GM18858 (cell line): ENCODE results near the gene TCF4.

Experiments used
- ATAC-seq: cut with Tn5 transposase; IDR thresholded peaks from one replicate; pipeline ENCODE4 v1.9.1; 2021; ENCODE audit not compliant: unreplicated experiment

Gene TCF4

DNA sequence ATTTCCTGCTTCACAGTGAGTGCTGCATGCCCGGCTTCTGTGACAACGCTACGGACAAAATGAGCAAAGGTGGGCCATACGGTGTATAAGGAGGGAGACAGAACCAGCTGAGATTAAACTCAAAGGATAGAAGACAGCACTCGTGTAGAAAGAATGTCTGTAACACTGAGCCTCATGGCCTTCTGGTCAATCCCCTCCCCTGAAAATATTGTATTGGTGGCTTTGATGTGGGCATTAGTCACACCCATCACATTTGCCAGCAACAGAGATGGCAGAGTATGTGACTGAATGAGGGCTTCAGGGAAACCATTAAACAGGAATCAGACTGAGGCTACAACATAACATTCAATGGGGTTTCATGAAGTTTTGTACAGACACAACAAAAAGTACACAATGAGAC lies 341.0 kb downstream of the TCF4 start:
- no peak for ATAC-seq

DNA sequence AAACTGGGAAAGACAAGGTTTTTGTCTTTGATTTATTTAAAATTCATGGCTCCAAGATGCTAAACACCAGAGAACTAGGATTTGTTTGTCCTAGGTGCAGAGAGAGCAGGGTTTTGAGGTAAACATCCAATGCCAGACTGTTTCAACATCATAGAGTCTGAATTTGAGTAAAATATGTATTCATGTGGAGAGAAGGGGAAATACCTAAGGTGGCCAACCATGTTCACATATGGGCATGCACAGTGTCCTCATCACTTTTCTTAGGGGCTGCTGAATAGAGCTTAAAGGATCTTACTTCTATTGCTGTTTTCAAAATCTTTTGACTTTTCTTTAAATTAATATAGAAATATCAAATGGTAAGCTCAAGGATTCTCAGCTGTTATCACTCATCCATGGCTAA lies 341.7 kb downstream of the TCF4 start:
- peak; percentile 28 for ATAC-seq

DNA sequence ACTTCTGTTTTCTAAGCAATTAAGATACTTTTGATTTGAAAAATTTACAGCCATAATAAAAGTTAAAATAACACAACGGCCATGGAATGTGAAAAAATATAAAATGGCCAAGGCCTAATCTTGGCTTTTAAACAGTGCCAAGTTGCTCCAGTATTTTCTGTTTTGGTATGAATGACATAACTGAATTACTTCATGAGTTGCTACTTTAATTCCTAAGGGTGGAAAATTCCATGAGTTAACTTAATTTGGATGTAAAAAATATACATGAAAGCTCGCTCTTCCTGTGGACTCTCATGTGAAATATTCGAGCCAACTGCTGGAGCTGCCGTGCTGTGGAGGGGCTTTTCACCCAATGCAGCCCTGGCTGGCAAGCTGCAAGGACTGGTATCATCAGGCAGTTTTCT lies 342.8 kb downstream of the TCF4 start:
- ATAC-seq, result no peak

DNA sequence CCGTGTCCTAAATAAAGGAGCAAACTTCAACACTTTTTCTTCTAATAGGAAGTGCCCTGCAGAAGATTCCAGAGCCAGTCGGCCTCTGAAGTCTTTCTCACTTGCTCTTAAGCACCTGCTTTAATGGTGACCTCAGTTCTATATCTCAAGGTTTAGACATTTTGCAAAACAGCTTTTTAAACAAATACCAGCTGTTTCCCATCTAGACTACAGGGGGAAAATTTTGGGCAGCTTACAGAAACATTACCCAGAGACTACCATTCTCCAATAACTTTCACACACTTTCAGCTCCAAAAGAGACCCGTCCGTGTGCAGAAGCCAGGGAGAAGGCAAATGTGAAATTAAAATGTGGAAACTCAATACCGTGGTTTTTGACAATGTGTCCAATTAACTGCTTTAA lies 343.4 kb downstream of the TCF4 start:
- no peak for ATAC-seq

DNA sequence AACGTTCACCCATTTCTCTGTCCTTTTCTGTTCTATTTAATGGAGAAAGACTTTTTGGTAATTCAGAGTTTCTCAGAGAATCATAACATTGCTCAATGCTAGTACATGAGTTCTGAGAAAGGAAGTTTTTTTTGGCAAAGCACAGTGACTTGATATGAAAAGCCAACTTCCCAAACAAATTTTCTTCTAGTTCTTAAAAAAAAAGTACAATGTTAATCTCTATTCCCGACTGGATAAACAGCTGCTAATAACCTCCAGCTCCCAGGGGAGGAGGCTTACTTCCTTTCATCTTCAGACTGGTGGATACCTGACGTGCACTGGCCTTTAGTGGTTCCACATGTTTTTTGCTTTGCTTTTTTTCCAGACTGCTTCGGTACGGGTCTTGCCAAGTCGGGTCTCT lies 344.1 kb downstream of the TCF4 start:
- no peak for ATAC-seq

DNA sequence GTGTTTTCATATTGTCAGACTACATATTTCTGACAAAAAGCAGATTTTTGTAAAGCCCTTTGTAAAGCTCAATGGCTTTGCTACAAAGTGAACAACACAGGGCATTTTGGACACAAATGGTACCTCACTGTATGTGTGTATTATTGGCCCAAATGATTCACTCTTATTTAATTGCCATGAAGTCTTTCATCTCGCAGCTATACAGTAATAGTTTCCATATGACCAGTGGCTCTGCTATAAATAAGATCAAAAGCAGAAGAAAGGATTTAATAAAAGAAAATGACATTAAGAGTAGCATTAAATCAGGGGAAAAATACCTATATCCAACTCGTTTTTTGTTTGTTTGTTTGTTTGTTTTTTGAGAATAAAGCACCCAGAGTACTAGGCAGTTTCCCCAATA lies 344.7 kb downstream of the TCF4 start:
- ATAC-seq, result no peak

DNA sequence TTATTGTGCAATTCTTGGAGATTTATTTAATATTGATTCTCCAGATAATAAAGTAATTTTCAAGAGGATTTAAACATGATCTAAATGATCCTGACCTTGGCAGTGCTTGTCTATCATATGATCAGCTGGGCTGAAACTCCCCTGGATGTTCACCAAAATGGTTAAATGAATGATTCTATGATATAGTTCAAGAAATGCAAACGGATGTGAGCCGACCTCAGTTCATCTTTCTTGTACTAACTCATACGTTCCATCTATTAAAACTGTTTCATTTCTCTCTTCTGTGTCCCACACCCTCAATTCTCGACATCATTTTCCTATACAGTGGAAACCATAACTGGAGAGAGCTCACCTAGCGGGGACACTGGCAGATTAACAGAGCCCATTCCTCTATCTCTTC lies 347.0 kb downstream of the TCF4 start:
- peak; percentile 60 for ATAC-seq

DNA sequence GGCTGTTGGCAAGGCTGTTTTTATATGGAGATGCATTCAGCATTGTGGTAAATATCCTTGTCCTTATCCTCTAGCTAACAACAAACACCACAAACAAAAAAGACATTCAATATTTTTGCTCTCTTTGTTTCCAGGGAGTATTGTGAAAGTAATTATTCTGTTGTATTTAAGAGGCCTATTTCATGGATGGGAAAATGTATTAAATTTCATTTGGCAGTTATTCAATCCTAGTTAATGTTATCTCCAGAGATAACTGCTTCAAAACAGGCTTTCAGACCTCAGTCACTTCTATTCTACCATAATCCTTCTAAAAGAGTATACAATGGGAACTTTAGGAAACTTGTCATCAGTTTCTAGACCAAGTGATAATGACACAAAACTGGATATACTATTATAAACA lies 348.3 kb downstream of the TCF4 start:
- no peak for ATAC-seq

DNA sequence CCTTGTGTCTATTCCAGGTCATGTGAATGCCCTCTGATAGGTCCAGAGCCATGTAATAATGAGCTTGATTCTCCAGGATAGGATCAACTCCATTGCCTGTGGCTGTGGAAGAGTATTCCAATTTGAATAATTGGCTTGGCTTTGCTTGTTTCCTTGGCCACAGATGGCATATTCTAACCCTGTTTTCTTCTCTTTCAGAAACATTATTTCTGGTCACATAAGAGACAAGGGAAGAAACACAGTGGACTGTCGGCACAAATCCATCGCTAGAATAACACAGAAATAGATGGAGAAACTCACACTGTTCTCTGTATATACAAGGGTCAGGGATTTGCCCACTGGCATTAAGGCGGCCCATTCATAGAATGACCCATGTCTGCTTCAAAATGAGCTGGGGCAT lies 350.3 kb downstream of the TCF4 start:
- ATAC-seq, result no peak

DNA sequence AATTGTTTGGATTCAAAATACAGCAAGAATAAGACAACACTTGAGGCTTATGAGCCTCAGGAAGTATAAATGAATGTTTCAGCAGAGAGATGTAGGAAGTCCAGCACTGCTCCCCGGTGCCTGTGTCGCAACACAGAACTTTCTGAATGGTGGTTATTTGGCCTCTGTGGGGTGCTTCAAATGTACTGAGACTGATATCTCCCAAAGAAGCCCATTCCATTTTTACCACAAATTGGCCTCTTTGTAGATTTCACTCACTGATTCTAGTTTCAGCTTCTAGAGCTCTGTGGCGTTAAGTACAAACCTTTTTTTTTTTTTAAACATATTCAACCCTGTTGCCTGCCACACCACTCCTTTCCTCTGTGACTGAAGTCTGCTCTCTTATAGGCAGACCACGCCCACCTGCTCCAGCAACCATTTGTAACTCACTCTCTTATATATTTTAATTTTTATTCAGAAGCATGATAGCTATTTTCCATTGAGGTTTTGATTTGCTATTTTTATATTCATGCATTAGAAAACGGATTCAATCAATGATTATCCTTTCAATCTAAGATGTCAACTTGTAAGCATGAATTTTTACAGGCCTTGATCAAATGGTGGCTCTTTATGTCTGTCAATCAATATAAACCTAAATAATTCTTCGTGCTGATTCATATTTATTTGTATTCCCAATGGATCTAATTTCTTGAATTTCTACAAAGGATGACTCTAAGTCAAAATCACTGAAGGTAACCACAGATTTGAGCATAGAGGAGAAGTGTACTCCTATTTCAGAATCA lies 351.7 kb downstream of the TCF4 start:
- ATAC-seq, result peak; percentile 30

DNA sequence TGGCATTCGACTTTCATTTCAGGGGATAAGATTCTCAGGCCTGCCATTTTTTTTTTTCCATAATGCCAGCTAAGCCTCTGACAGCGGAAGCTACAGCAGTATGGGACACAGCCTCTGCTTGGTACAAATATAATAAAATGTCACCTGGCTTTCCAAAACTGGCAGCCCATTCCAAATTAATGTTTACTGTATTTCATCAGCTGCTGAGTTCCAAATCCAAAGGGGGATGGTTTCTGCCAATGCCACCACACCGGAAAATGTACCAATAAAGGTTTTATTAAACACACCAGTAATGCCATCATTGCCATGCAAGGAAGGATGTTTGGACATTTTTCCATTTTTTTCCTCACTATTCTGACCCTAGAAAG lies 352.9 kb downstream of the TCF4 start:
- ATAC-seq, result no peak

DNA sequence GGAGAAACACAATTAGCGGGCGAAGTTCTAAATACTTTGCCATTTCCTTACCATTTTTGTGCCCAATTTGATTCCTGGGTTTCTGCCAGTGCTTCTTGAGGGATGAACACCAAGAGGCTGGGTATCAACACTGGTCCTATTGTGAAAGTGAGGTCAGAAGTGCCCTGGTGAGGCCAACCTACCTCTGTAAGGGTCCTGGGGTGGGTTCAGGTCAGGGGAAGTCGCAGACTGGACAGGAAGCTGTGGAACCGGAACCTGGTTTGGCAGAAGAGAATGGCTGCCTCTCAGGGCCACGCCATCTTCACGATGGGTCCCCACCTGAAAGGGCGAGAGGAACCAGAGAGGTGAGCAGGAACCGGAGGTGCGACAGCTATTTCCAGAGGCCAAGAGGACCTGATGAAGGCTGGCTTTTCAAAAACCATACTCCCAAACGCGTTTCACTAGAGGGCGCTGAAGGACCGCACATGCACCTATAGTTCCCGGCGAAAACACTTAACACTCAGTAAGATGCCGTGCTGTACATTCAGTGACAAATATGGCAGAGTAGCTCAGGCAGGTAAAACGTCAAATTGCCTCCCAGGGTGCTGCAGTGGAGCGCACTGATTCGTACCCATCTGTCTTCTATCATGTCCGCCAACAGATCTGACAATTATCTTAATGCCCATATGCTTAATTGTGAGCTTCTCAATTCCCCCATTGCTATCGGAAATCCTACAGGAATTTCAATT lies 353.5 kb downstream of the TCF4 start:
- peak; percentile 67 for ATAC-seq

DNA sequence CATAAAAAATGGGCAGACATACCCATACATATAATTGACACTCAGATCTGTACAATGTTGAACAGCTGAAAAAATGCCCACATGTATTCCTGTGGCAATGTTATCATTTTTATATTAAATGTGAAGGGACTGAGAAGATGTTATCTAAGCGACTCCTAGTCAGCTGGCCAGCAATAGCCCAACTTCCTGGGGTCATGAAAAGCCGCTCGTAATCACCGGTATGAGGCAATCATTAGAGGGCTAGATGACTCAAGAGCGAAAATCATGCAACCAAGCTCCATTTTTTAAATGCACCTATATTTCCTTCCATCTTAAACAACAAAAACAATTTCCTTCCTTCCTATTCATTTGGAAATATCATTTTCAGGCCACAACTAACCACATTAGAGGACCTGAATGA lies 354.1 kb downstream of the TCF4 start:
- ATAC-seq, result no peak

DNA sequence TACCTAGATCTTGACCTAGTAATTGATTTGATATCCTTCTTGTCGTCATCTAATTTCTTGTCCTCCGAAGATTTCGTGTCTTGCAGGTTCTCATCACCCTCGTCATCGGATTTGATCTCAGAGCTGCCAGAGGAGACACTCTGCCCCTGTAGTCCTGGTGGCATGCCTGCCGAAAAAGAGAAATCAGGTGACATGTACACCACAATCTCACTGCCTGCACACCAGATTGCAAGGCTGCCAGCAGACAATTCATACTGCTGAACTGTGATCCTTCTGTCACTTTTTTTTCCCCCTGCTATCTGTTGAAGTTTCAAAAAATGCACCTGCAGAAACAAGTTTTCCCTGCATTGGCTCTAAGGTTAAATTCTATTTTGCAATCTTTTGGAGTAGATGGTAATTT lies 355.5 kb downstream of the TCF4 start:
- no peak for ATAC-seq

DNA sequence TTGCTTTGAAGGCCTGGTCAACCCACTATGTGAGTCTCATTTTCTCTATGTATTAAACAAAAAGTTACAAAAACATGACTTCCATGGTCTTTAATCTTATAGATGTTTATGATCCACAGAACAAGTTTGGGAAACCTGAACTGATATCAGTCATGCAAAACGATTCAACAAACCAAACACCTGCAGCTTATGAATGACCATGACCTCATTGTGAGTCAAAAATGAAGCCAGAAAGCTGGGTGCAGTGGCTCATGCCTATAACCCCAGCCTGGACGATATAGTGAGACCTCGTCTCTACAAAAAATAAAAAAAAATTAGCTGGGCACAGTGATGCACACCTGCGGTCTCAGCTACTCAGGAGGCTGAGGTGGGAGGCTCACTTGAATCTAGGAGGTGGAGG lies 358.3 kb downstream of the TCF4 start:
- ATAC-seq, result no peak

DNA sequence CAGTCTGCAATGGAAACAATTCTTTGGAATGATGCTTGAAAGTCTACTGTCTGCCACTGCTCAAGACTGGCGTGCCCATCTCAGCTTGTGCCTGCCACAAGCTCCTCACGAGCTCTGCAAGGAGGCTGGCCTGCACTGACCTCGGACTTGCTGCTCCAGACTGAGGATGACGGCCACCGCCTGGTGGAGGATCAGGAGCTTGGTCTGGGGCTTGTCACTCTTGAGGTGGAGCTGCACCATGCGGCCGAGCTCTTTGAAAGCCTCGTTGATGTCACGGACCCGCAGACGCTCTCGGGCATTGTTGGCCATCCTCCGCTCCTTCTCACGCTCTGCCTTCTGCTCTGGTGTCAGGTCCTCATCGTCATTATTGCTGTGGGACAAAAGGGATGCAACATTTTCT lies 359.3 kb downstream of the TCF4 start:
- ATAC-seq, result no peak

DNA sequence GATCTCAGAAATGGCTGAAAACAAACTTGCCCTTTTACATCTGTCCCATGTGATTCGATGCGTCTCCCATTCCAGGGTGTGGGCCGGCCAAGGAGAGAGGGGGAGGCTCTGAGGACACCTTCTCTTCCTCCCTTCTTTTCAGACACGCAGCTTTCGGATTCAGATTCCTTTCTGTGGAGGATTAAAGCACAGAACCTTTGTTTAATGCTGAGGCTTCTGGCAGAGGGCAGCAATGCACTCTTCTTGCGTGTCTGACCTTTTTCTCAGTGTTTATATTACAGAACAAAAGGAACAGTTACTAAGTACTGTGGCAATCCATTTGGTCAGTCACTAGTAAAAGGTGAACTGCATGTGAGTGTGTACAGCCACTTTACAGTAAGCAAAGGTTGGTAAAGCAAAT lies 359.8 kb downstream of the TCF4 start:
- no peak for ATAC-seq

DNA sequence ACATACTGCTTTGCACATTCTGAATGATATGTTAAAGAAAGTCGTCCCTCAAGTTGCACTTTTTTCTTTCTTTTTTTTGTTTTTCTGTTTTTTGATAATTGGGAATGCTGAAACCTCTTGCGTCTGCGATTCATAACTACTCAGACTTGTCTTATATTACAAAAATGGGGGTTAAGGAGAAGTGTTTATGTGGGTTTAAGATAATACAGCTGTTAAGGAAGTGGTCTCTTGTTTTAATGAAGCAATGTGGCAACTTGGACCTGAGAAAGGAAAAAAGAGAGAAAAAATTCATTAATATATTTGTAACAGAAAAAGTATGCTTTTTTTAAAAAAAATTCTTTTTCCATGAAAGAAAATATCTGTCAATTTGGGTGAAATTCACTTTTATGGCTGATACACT lies 360.2 kb downstream of the TCF4 start:
- no peak for ATAC-seq

DNA sequence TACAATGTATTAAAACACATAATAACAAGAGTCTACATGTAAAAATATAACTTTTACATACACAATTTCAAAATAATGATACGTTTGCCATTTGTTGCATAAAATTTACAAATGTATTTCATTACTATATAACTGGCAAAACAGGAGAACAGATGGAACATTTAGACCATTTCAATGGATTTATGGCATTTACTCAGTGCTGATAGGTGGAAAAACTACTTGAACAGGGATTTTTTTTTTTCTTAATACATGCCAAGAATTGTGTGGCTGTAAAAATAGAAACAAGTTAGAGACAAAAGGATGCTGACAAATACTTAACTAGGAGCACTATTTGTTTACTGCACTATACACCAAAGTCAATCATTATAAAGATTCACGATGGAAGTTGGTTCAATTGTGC lies 361.9 kb downstream of the TCF4 start:
- ATAC-seq, result no peak

DNA sequence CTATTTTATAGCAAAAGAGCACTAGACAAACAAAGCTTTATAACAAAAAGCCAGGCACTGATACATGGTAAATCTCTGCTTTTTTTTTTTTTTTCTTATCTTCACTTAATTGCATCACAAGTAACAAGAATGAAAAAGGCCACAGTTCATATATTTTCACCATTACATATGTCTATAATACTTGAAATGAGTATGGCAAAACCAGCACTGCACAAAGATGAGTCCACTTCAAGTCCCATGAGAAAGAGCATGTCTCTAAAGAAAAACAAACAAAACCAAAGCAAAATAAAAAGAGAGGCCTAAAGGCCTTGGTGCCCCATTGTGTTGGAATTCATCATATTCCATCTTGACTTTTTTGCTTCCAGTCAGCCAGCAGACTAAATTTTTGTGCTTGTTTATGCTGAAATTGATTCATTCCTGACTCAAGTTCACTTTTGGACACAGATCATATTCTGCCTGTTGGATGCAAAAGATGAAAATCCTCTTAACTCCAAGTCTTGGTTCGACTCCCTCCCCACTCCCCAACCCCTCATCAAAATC lies 363.8 kb downstream of the TCF4 start:
- no peak for ATAC-seq

DNA sequence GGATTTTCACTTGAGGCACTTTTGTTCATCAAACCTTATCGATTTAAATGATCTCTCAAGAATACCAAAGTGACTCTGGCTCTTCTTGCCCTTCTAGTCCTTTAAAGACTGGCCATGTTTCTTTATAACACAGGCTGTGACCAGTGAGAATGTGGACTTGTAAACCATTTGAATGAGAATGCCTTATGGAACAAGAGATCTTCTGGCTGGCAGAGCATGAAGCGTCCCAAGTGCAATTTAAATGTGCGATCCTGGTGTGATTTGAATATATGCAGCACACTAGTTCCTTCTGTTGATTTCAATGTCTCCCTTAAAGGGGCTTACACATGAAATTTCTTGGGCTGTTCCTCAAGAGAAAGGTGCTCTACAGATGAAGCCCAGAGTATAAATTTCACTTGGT lies 366.4 kb downstream of the TCF4 start:
- ATAC-seq, result no peak

DNA sequence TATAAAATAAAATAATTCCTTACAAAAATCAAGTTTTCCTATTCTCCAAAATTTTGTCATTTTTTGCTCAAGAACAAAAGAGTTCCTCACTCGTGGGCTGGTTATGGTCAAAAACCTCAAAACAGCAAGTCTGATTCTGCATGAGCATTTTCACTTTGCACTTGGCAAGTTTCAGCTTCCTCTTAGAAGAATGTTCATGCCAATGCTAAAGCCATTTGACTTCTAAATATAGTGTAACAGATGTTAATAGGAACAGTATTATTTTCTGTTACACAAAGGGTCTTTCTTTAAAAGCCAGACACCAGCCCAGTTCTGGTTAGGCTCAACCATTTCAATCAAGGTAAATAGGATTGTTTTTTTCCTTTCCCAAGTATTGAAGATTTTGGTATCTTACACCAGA lies 367.5 kb downstream of the TCF4 start:
- peak; percentile 87 for ATAC-seq

DNA sequence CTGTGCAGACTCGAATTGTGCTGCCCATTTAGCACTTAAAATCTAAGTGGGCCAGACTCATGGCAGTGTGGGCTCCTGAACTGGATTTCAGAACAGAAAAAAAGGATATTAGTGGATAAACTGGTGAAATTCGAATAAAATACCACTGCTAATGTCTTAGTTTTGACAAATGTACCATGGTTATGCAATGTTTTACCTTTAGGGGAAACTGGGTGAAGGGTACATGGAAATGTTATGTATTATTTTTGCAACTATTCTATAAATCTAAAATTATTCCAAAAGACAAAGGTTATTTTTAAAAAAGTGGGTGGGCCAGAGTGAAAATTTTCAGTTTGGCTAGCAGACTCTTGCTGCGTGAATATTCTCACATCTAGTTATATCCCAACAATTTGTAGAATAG lies 368.2 kb downstream of the TCF4 start:
- no peak for ATAC-seq
